Bone marrow (tissue), 2 donors: ENCODE results near the gene GRM4.
"Not testable (repeated sequence)": the region's sequence is repeated elsewhere in the genome, so short reads cannot be mapped to it uniquely, and the experiment has no call there.

Source experiments
- DNase-seq, 2 donors: peaks; one replicate each; lab custom pipeline; 2025; lab: John Stamatoyannopoulos, UW

The GRM4 gene

GRCh38 chr6:34043359-34043758, 102.5 kb downstream of the GRM4 start:
- DNase-seq = no peak

GRCh38 chr6:34041998-34042397, 103.9 kb downstream of the GRM4 start:
- DNase-seq = not testable (repeated sequence)

- no peak for DNase-seq
Measured at GRCh38 chr6:34041385-34041784, 104.5 kb downstream of the GRM4 start.

- DNase-seq = no peak
Measured at GRCh38 chr6:34039943-34040342, 105.9 kb downstream of the GRM4 start.

- no peak for DNase-seq
Measured at GRCh38 chr6:34037151-34037550, 108.7 kb downstream of the GRM4 start.

GRCh38 chr6:34036357-34037069, 109.4 kb downstream of the GRM4 start:
- no peak for DNase-seq

- no peak for DNase-seq
Measured at GRCh38 chr6:34035704-34036356, 110.1 kb downstream of the GRM4 start.

- DNase-seq = no peak
Measured at GRCh38 chr6:34035161-34035560, 110.7 kb downstream of the GRM4 start.

GRCh38 chr6:34032856-34033255, 113.0 kb downstream of the GRM4 start:
- DNase-seq = no peak

GRCh38 chr6:34031625-34032383, 114.1 kb downstream of the GRM4 start:
- DNase-seq = no peak

GRCh38 chr6:34030831-34031624, 114.9 kb downstream of the GRM4 start:
- DNase-seq = peak in 1 of 2 donors; percentile 4

- DNase-seq = no peak
Measured at GRCh38 chr6:34029489-34030280, 116.2 kb downstream of the GRM4 start.

GRCh38 chr6:34028691-34029360, 117.1 kb downstream of the GRM4 start:
- DNase-seq = no peak

- no peak for DNase-seq
Measured at GRCh38 chr6:34027939-34028441, 117.9 kb downstream of the GRM4 start.

- peak in 1 of 2 donors; percentile 31 for DNase-seq
Measured at GRCh38 chr6:34027445-34027936, 118.4 kb downstream of the GRM4 start.

- DNase-seq = no peak
Measured at GRCh38 chr6:34025861-34026260, 120.0 kb downstream of the GRM4 start.

GRCh38 chr6:34025112-34025807, 120.6 kb downstream of the GRM4 start:
- DNase-seq = no peak

- no peak for DNase-seq
Measured at GRCh38 chr6:34022873-34023255, 123.0 kb downstream of the GRM4 start.

- DNase-seq = no peak
Measured at GRCh38 chr6:34022250-34022872, 123.5 kb downstream of the GRM4 start.
